NCI-H2107 (cell line): ENCODE results near the gene GLT8D2.

Source experiments
- DNase-seq: peaks from one replicate; lab custom pipeline; 2025; lab: John Stamatoyannopoulos, UW

The GLT8D2 gene

GRCh38 chr12:104000807-104001434 is 49.1 kb downstream of the GLT8D2 start:
- no peak for DNase-seq

GRCh38 chr12:103998976-103999375 is 51.0 kb downstream of the GLT8D2 start:
- DNase-seq, result no peak

GRCh38 chr12:103997286-103997900 is 52.6 kb downstream of the GLT8D2 start:
- DNase-seq, result no peak

- no peak for DNase-seq
These were observed 53.4 kb downstream of the GLT8D2 start for GRCh38 chr12:103996595-103996994.

- no peak for DNase-seq
These were observed 55.8 kb downstream of the GLT8D2 start for GRCh38 chr12:103994235-103994634.

DNA sequence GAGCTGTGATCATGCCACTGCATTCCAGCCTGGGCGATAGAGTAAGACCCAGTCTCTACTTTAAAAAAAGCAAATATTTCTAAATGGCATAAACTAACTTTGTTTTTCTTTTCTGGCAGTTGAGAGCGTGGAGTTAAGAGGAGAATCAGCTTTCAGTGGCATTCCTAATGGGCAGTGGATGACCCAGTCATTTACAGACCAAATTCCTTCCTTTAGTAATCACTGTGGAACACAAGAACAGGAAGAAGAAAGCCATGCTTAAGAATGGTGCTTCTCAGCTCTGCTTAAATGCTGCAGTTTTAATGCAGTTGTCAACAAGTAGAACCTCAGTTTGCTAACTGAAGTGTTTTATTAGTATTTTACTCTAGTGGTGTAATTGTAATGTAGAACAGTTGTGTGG is 63.2 kb downstream of the GLT8D2 start:
- DNase-seq, result no peak

GRCh38 chr12:103978384-103978982 is 71.5 kb downstream of the GLT8D2 start:
- DNase-seq, result no peak

- DNase-seq, result no peak
These were observed 74.6 kb downstream of the GLT8D2 start for GRCh38 chr12:103975368-103975767.

DNA sequence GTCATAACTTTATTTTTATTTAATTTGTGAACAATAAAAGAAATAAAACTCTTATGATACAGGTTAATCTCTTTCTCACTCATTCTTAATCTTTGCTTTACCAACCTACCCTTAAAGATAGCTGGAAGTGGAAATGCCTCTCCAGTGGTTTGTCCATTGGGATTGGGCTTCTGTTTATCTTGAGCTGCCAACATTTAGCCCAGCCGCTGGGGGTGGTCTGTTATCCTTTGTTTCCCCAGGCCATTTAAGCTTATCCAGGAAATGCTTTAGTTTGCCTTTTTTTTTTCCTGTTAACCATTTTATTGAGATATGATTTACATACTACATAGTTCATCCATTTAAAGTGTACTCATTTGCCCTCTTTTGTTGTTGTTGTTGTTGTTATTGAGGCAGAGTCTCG is 76.1 kb downstream of the GLT8D2 start:
- DNase-seq, result no peak

DNA sequence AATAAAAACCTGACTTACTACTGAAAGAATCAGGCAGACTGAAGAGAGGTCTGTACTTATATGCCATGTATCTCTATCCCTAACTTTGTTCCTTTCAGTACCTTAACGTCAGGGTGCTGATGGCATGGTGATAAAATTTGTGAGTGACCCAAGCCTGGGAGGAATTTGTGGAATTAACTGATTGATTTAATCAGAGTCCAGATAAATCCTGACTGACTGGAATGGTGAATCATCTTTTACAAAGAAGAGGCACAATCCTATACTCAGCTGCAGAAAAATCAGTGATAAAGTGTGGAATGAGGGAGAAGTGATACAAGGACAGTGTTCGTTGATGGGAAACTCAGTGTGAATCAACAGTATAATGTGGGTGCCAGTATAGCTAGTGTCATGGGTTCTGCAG is 80.6 kb downstream of the GLT8D2 start:
- no peak for DNase-seq

- no peak for DNase-seq
These were observed 83.3 kb downstream of the GLT8D2 start for GRCh38 chr12:103966736-103967135.

GRCh38 chr12:103965590-103966504 is 84.1 kb downstream of the GLT8D2 start, which contains the start of gene TDG:
Gene TDG, plus strand, starts transcription at chr12:103965872. Its CDS starts 166 bp downstream, at chr12:103966038.
- peak; percentile 94 for DNase-seq

- DNase-seq, result no peak
These were observed 84.8 kb downstream of the GLT8D2 start for GRCh38 chr12:103965255-103965589.

DNA sequence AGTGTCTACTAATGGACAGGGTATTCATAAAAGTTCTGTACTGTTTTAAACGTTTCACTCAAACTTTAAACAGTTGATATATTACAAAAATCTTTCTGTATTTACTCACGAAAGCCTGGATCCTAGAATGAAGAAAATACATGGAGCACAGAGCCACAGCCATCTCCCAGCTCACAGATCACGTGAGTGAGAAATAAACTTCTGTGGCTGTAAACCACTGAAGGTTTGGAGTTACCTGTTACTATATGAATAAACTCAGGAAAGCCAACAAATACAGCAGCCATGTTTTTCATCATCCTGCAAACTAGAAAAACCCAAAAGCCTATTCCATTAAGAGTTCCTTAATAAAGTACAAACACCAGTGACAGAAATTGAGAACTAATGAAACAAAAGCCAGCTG is 85.2 kb downstream of the GLT8D2 start:
- no peak for DNase-seq

- no peak for DNase-seq
These were observed 87.5 kb downstream of the GLT8D2 start for GRCh38 chr12:103962493-103962892.

DNA sequence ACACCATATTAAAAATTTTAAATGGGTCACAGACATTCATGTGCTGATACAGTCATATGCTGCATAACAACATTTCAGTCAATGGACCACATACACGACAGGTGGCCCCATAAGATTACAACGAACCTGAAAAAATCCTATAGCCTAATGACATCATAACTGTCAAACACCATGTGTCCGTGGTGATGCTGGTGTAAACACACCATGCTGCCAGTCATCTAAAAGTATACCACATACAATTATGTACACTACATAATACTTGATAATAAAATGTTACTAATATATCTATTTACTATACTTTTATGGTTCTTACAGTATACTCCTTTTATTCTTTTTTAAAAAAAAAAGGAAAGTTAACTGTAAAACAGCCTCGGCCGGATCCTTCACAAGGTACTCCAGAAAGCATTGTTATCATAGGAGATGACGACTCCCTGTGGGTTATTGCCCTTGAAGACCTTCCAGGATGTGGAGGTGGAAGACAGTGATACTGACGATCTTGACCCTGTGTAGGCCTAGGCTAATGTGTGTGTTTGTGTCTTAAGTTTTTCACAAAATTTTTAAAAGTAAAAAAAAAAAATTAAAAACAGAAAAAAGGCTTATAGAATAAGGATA is 89.3 kb downstream of the GLT8D2 start:
- DNase-seq, result no peak

- no peak for DNase-seq
These were observed 91.4 kb downstream of the GLT8D2 start for GRCh38 chr12:103958621-103959020.

DNA sequence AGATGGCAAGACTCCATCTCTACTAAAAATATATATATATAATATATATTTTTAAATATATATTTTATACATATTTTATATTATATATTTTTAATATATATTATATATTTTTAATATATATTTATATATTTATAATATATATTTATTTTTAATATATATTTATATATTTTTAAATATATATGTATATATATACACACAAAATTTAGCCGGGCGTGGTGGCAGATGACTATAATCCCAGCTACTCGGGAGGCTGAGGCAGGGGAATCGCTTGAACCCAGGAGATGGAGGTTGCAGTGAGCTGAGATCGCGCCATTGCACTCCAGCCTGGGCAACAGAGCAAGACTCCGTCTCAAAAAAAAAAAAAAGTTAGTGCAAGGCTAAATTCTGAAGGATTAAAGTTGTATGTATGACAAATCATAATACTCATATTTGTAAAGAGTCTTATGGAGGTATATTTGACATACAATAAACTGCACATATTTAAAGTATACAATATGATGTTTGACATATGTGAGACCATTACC is 92.1 kb downstream of the GLT8D2 start:
- no peak for DNase-seq

DNA sequence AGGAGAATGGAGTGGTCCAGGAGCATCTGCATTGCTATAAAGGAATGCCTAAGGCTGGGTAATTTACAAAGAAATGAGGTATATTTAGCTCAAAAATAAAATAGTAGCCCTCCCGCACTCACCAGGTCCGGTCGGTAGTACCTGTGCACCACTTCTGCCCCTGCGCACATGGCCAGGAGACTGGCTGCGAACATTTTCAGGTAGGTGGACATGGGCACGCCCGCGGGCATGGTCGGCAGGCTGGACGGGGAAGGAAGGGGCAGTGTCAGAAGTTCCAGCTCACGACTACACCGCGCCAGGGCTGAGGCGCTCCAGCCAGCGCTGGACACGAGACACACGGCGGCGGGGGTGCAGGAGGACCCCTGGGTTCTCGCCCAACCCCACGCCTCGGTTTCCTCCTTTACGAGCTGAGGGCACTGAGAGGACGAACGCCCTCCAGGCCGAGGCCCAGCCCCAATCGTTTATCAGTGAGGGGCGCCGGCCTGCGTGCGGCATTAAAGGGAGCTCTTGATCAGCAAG is 93.4 kb downstream of the GLT8D2 start:
- DNase-seq, result no peak

DNA sequence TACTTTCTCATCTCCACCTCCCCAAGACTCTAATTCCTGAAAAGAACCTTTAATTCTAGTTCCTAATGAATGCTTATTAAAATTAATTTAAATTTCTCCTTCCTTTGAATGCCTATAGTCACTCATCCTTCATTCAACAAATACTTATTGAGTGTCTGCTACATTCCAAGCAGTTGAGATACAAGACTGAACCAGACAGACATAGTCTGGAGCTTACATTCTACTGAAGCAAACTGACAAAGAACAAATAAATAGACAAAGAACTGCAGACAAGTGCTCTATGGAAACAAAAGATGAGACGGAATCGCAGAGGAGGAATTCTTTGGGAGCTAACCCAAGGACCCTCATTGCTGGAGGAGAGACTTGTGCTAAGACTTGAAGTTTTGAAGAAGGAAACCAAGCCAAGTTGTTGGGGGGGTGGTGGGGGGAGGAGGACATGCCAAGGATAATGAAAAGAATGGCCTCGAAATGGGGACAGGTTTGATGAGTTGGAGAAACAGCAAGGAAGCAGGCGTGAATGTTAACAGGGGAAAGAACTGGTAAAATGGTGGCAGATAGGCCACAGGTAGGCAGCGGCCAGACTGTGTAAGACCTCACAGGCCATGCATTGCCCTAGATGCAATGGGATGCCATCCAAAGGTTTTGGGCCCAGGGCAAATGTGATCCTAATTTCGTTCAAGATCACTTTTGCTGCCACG is 94.0 kb downstream of the GLT8D2 start:
- no peak for DNase-seq

DNA sequence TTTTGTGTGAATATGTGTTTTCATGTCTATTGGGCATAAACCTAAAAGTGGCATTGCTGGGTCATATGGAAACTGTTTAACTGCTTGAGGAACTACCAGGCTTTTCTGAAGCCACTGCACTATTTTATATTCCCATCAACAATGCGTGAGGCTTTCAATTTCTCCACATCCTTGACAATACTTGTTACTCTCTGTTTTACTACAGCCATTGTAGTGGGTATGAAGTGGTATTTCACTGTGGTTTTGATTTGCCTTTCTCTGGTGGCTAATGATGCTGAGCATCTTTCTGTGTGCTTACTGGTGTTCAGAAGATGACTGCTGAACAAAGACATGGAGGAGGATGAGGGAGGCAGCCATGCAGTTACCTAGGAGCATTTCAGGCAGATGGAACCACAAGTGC is 97.5 kb downstream of the GLT8D2 start:
- no peak for DNase-seq
